Mucosa of descending colon (tissue), 3 donors: ENCODE results near the gene EN2. TPM values are rescaled to one million over a fixed set of nuclear protein-coding genes. Genes with fewer than 3 reads are reported as not detected.

Source experiments
- ATAC-seq: fragments of 200-7000 bp; cut with Tn5 transposase; one replicate; pipeline ENCODE4 v1.9.1; 2020; ENCODE audit warnings: mild to moderate bottlenecking, moderate library complexity
- DNase-seq, 3 donors: peaks; one replicate each; pipeline ENCODE4 v3.0.0-alpha.2; 2020
- H3K36me3 ChIP-seq: fragments of 200-600 bp; one replicate; pipeline ENCODE4 v1.8.0; 2021; ENCODE audit warnings: low read depth, mild to moderate bottlenecking
- H3K4me1 ChIP-seq: fragments of 200-600 bp; one replicate; pipeline ENCODE4 v1.8.0; 2021; ENCODE audit warnings: low read depth, mild to moderate bottlenecking
- H3K4me3 ChIP-seq: fragments of 200-600 bp; one replicate; pipeline ENCODE4 v1.8.0; 2021; ENCODE audit warnings: mild to moderate bottlenecking
- H3K9me3 ChIP-seq: fragments of 200-600 bp; one replicate; pipeline ENCODE4 v1.8.0; 2021; ENCODE audit warnings: mild to moderate bottlenecking
- intact Hi-C, 2 donors: fragments of 100-400 bp; cut with DNase I in 1 of 2; cut with micrococcal nuclease in 1 of 2; formaldehyde crosslinking; loops; one replicate each; pipeline versions ENCODE4 v1.11.0 to v1.11.1; 2022; cut with DNase I, micrococcal nuclease
- total RNA-seq, 3 donors: library from RNA; stranded (reverse); fragmentation: NEBNext Ultra II Directional in 2 of 3; extraction: Animal tissue kit (Norgen Biotek cat#: 25700) in 2 of 3; gene quantifications; one replicate each; pipeline versions ENCODE4 v1.2.1 to v1.2.4, GENCODE V29; 2021 to 2023
- TF ChIP-seq, protein P1 (sequence below): fragments of 200-600 bp; IDR thresholded peaks from one replicate; pipeline ENCODE4 v1.8.0; 2022; ENCODE audit warnings: antibody characterized with exemption, mild to moderate bottlenecking
- donor health status: DM: no; HTN: no; CAD: no; lungs with moderate emphysema.
- donor health status: DM: no; HTN: no; CAD: no.
- donor health status: DM: no; HTN: yes; CAD: no.

EN2 gene
- total RNA-seq, 3 donors from 2014 or later = not detected

DNA sequence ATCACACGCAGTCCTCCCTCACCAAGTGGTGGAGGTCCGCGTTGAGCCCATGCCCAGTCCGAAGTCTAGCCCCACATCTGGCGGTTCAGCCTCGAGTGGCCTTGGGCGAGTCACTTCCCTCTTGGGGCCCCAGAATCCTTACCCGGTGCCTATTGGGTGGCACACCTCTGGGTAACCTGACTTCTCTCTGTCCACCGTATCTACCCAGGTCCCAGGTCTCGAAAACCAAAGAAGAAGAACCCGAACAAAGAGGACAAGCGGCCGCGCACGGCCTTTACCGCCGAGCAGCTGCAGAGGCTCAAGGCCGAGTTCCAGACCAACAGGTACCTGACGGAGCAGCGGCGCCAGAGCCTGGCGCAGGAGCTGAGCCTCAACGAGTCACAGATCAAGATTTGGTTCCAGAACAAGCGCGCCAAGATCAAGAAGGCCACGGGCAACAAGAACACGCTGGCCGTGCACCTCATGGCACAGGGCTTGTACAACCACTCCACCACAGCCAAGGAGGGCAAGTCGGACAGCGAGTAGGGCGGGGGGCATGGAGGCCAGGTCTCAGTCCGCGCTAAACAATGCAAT is 4.3 kb downstream of the EN2 start:
- H3K9me3 ChIP-seq = no peaks in the 10 kb centered on the region
- H3K4me1 ChIP-seq = peaks cover 25% of the 10 kb centered on the region
- no peak overlapping the region for H3K4me3 ChIP-seq
- TF ChIP-seq, protein P1, sequence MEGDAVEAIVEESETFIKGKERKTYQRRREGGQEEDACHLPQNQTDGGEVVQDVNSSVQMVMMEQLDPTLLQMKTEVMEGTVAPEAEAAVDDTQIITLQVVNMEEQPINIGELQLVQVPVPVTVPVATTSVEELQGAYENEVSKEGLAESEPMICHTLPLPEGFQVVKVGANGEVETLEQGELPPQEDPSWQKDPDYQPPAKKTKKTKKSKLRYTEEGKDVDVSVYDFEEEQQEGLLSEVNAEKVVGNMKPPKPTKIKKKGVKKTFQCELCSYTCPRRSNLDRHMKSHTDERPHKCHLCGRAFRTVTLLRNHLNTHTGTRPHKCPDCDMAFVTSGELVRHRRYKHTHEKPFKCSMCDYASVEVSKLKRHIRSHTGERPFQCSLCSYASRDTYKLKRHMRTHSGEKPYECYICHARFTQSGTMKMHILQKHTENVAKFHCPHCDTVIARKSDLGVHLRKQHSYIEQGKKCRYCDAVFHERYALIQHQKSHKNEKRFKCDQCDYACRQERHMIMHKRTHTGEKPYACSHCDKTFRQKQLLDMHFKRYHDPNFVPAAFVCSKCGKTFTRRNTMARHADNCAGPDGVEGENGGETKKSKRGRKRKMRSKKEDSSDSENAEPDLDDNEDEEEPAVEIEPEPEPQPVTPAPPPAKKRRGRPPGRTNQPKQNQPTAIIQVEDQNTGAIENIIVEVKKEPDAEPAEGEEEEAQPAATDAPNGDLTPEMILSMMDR = no peak
- ATAC-seq (no peak), DNase-seq (no peak)
- intact Hi-C loops = no loop called here
- no peaks in the 10 kb centered on the region for H3K36me3 ChIP-seq

DNA sequence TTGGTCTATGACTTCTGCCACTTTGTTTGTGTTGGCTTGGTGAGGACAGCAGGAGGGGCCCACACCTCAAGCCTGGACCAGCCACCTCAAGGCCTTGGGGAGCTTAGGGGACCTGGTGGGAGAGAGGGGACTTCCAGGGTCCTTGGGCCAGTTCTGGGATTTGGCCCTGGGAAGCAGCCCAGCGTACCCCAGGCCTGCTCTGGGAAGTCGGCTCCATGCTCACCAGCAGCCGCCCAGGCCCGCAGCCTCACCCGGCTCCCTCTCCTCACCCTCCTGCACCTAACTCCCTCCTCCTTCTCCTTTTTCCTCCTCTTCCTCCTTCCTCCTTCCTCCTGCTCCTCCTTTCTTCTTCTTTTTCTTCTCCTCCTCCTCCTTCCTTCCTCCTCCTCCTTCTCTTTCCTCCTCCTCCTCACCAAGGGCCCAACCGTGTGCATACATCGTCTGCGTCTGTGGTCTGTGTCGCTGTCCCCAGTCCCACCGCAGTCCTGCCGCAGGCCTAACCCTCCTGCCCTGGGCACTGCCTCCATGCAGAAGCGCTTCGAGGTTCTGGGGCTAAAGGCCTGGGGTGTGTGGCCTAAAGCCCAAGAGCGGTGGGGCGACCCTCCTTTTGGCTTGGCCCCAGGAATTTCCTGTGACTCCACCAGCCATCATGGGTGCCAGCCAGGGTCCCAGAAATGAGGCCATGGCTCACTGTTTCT is 5.3 kb downstream of the EN2 start:
- Histone ChIP-seq H3K9me3 (no peaks in the 10 kb centered on the region), H3K36me3 (no peaks in the 10 kb centered on the region), H3K4me1 (peaks cover 26% of the 10 kb centered on the region), H3K4me3 (no peak overlapping the region)
- intact Hi-C loops = no loop called here
- no peak for DNase-seq
- TF ChIP-seq, protein P1 = no peak
- no peak for ATAC-seq

DNA sequence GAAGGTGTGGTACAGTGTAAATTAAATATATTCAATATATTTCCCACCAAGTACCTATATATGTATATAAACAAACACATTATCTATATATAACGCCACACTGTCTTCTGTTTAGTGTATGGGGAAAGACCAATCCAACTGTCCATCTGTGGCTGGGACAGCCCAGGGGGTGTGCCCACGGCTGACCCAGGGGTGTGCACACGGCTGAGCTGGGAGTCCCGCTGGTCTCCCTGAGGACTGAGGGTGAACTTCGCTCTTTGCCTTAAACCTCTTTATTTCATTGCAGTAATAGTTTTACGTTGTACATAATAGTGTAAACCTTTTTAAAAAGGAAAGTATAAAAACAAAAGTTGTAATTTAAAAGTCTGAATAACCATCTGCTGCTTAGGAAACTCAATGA is 6.3 kb downstream of the EN2 start:
- H3K4me1 ChIP-seq = peaks cover 21% of the 10 kb centered on the region
- intact Hi-C loops = no loop called here
- TF ChIP-seq, protein P1 = no peak
- no peaks in the 10 kb centered on the region for H3K36me3 ChIP-seq
- DNase-seq (no peak), ATAC-seq (no peak)
- H3K4me3 ChIP-seq = no peak overlapping the region
- H3K9me3 ChIP-seq = no peaks in the 10 kb centered on the region

DNA sequence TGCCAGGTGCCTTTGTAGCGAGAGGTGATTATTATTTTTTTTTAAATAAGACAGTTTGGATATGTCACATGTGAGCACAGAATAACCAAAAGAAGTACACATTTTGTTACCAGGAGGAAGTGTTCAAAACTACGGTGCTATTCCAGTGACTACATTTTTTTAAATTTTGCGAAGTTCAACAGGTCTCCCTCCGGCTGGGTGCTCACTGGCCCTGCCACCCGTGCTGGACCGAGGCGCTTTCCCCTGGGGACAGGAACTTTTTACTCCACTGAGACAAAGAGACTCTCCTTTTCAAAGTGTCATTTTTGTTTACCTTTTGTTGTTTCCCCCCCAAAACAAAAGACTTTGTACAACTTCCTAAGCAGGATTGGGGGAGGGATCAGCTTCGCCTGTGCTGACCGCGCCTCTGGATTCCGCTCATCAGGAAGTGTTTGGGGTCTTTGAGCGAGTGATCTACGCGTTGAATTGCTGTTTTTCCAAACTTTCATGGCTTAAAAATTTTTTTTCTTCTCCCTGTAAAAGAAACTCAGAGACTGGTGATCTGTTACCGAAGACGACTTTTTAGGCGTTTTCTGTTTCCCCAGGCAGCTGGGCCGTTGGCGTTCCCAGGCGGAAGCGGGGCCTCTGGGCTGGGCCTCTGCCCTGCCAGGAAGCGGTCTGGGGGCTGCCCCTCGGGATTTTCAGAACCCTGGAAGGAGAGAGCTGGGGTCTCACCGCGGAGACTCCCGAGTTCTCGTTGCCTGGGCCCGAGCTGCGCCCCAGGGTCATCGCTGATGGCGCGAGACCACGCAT is 7.2 kb downstream of the EN2 start:
- TF ChIP-seq, protein P1 = no peak
- Histone ChIP-seq H3K4me1 (peaks cover 19% of the 10 kb centered on the region), H3K9me3 (no peaks in the 10 kb centered on the region), H3K36me3 (no peaks in the 10 kb centered on the region), H3K4me3 (no peak overlapping the region)
- no peak for DNase-seq
- ATAC-seq = no peak
- intact Hi-C loops = no loop called here

DNA sequence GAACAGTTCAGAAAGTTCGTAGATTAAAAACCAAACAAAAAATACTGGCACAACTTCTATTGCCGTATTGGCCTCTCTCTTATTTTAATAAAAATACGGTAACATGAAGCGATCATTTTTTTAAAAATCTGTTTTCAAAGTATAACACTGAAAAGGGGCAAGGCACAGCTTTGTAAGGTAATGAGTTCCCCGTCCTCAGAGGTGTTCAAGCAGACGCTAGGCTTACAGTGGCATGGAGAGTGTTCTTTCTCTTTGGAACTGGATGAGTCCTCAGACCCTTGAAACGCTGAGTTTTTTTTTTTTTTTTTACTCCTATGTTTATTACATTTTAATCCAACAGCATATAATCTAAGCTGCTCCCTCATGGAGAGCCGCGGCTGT is 7.8 kb downstream of the EN2 start:
- Histone ChIP-seq H3K4me1 (peaks cover 19% of the 10 kb centered on the region), H3K9me3 (no peaks in the 10 kb centered on the region), H3K36me3 (no peaks in the 10 kb centered on the region), H3K4me3 (no peak overlapping the region)
- intact Hi-C loops = no loop called here
- TF ChIP-seq, protein P1 = no peak
- ATAC-seq (no peak), DNase-seq (no peak)
